Midbrain (tissue), 1 donor: ENCODE measurements around the gene APOBR.
"Not testable (repeated sequence)": the region's sequence is repeated elsewhere in the genome, so short reads cannot be mapped to it uniquely, and the experiment has no call there.

ENCODE experiments used
- DNase-seq: peaks from one replicate; lab custom pipeline; 2025; lab: John Stamatoyannopoulos, UW

The APOBR gene

GRCh38 chr16:28497861-28498599, 3.6 kb downstream of the APOBR start:
- DNase-seq = no peak

DNA sequence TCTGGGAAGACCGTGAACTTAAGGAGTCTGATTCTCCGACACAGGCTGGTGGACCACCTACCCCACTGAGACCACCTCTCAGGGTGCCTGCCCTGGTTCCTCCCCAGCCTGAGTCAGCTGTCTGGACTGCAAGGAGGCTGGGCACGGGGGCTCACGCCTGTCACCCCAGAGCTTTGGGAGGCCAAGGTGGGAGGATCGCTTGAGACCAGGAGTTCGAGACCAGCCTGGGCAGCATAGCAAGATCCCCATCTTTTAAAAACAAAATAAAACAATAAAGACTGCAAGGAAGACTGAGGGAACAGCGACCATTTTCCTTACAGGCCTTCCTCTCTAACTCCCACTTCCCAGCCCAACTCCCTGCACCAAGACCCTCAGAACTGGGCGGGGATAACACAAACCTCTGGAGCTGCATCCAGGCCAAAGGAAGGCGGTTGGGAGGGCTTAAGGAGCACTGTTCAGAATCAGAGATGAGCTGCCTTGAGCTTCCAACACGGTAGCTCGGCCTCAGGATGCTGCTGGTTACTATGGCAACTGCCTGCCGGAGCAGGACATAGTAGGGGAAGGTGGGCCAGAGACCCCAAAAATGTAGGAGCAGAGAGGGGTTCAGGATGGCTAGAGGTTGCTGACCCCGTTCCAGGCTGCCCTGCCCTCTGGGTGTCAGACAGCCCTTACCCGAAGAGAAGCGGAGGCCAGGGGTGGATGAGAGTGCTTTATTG, 4.4 kb downstream of the APOBR start:
- no peak for DNase-seq

GRCh38 chr16:28499854-28500253, 5.4 kb downstream of the APOBR start:
- no peak for DNase-seq

DNA sequence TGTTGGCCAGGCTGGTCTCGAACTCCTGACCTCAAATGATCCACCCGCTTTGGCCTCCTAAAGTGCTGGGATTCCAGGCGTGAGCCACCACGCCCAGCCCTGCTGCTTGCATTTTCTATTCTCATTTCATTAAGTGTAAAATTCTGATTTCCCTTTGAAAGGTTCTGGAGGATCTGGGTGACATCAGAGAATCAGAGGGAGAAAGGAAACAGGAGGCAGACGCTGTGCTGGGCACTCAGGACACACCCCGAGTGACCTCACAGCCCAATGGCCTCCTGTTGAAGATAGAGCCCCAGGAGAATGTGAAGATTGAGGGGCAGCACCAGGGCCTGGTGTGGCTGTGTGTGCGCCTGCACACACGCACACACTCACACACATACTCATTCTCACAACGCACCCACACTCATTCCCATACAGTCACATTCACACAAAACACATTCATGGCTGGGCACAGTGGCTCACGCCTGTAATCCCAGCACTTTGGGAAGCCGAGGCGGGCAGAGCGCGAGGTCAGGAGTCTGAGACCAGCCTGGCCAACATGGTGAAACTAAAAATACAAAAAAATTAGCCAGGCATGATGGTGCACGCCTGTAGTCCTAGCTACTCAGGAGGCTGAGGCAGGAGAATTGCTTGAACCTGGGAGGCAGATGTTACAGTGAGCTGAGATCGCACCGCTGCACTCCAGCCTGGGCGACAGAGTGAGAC, 6.2 kb downstream of the APOBR start:
- not testable (repeated sequence) for DNase-seq

DNA sequence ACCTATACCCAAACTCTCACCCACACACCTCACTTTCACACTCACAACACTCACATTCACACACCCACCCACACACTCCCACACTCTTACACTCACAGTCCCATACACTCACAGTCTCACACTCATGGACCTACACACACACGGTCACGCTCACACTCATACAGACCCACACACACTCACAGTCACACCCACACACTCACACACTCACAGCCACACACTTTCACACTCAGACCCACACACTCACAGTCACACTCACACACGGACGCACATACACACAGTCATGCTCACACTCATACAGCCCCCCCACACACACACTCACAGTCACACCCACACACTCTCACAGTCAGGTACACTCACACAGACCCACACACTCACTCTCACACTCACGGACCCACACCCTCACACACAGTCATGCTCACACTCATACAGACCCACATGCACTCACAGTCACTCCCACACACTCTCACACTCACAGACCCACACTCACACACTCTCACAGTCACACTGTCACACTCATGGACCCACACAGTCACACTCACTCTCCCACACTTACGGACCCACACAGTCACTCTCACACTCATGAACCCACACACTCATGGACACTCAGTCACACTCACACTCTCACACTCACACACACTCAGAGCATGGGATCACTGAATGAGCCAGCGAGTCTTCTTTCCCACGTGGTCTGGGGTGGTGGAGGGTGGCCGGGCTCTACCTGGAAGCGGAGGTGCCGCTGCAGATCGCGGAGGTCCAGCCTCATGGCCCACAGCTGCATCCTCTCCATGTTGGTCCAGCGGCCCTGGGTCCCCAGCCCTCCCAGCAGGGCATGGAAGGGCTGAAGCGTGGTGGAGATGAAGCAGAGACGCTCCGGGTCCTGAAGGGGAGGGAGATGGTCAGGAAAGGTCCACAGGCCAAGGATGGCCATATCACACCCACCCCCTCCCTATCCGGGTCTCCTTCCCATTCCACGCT, 7.1 kb downstream of the APOBR start:
- no peak for DNase-seq

DNA sequence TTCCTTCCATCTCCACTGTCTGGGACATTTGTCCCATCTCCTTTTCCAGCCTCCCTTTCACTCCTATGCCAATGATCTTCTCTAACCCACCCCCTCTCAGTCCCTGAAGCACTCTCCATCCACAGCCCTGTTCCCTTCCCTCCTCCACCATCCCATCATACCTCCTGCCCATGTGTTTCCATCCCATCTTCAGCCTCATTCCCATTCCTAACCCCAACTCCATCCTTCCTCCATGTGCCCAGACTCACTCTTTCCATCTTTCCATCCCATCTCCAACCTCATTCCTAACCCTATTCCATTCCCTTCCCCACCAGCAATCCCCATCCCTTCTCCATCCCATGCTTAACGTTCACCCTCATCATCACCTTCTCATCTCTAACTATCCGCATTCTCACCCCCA, 7.8 kb downstream of the APOBR start:
- no peak for DNase-seq

DNA sequence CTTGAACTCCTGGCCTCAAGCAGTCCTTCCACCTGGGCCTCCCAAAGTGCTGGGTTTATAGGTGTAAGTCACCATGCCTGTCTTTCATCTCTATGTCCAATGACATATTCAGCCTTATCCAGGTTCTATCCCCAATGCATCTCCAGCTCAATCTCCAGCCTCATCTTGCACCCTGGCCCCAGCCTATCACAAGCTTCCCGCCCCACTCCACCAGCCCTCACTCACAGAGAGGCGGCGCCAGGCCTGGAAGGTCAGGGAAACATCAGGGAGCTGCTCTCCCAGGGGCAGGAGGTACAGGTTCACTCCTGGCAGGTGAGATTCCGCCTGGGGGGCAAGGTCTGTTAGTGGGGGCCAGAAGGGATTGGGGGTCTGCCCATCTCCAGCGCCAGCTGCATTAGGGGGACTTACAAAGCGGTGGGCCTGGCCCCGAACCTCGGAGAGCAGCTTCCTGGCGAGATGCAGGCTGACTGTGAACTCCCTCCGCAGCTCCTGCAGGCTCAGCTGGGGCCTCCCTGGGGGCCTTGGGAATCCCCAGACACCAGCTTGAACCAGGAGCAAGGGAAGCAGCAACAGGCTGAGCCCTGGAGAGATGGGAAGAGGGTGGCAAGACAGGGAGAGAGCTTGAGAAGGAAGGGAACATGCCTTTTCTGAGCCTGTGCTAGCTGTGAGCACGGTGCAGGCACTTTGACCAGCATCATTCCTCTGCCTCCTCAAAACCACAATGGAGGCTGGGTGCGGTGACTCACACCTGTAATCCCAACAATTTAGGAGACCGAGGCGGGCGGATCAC, 9.2 kb downstream of the APOBR start:
- no peak for DNase-seq

DNA sequence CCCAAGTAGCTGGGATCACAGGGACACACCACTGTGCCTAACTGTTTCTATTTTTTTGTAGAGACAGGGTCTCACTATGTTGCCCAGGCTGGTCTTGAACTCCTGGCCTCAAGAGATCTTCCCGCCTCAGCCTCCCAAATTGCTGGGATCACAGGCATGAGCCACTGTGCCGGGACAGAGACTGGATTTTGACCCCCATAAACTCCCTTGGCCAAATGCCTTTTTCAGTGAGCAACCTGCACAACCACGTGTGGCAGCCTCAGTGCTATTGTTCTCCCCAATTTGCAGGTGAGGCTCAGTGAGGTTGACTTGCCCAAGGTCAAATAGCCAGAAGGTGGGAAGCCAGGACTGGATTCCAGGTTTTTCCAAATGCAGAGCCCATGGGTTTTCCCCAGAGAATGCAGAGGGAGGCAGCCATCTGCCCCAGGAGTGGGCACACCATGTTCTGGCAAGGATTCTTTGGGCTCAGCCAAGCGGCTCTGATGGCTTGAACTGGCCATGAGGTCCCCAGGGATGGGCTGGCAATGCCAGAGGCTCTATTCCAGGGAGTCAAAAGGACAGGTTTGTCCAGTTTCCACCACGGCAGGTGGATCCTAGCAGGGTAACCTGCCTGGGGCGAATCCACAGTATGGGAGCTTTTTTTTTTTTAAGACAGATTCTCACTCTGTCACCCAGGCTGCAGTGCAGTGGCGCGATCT, 10.4 kb downstream of the APOBR start:
- no peak for DNase-seq

DNA sequence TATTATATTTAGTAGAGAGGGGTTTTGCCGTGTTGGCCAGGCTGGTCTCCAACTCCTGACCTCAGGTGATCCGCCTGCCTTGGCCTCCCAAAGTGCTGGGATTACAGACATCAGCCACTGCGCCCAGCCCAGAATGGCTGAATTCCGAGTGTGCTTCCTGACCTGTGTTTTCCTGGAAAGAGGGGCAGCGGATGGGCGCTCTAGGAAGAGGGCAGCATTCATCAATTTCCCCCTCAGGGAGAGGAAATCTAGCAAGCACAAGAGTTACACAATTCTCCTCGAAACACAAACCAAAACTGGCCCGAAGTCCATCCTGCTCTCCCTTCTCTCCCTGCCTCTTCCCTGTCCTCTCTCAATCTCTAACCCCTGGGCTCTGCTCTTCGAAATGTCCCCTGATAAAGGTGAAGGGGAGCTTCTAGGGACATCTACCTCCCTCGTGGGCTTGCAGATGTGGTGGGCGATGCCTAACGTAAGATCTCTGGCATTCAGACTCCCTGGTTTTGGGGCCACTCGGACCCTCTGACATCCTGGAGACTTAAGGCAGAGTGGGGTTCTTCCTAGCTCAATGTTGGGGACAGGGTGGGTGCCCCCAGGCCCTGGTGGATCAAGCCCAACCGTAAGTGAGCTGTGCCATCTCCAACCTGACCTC, 11.2 kb downstream of the APOBR start:
- no peak for DNase-seq

GRCh38 chr16:28511031-28511430, 16.6 kb downstream of the APOBR start:
- DNase-seq = no peak

GRCh38 chr16:28511801-28512789, 17.7 kb downstream of the APOBR start:
- no peak for DNase-seq

- DNase-seq = no peak
These were observed 19.2 kb downstream of the APOBR start for GRCh38 chr16:28513484-28514181.

DNA sequence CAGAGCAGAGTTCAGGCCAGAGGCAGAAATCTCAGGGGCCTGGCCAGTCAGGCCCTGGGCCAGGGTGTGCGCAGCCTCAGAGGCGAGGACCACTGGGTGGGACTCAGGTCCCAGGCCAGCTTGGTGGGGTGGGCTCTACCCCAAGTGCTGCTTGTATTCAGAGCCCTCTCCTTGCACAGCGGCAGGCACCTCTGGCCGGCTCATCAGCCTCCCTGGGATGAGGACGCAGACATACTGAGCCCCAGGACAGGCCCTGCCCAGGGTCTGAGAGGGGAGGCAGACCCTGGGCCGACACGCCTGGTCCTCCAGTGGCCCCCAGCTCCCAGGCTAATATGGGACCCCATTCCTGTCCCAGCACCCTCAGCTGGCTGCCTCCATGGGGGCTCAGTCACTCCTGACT, 19.8 kb downstream of the APOBR start:
- DNase-seq = no peak

- no peak for DNase-seq
These were observed 26.2 kb downstream of the APOBR start for GRCh38 chr16:28520672-28521071.

DNA sequence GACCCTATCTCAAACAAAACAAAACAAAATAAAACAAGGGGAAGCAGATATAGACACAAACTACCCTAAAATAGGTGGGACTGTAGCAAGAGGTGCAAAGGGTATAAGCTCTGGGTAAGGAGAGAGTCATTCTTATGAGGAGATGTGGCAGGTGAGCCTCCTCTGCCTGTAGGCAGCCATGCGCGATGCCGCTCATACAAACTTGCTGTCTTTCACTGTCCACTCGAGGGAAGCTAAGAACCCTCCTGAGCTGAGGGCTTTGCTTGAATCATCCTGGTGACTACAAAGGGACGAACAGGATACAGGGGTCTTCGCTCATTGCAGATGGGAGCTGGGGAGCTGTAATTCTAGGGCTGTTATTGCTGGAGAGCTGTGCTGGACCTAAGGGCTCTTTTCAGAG, 27.0 kb downstream of the APOBR start:
- no peak for DNase-seq

DNA sequence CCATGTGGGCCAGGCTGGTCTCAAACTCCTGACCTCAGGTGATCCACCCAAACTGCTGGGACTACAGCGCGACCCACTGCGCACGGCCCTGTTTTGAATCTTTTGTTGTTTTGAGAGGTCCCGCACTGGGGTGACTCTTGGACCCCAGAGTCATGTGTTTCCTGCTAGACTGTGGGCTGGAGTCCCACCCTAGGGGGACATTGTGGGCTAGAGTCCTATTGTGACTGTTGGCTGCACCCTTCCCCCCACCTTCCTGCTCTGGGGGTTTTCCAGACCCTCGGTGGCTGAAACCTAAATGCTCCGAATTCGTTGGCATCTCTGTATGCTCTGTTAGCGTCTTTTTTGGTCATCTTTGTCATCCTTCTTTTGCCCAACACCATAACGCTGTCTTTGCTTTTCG, 28.3 kb downstream of the APOBR start:
- no peak for DNase-seq

- no peak for DNase-seq
These were observed 30.3 kb downstream of the APOBR start for GRCh38 chr16:28524681-28525171.
